Posterior cingulate gyrus (tissue), 11 donors: Measurements from ENCODE around the gene HTR1D.

Source experiments
- DNase-seq, 10 donors: peaks; one replicate each; pipeline versions ENCODE4 v3.0.0 to v3.0.0-alpha.2; 2020 to 2021; ENCODE audit warnings: mixed read lengths in 3 of 10
- intact Hi-C: fragments of 100-400 bp; cut with DNase I; formaldehyde crosslinking; loops from one replicate; pipeline ENCODE4 v1.15.1; 2023

HTR1D gene

DNA sequence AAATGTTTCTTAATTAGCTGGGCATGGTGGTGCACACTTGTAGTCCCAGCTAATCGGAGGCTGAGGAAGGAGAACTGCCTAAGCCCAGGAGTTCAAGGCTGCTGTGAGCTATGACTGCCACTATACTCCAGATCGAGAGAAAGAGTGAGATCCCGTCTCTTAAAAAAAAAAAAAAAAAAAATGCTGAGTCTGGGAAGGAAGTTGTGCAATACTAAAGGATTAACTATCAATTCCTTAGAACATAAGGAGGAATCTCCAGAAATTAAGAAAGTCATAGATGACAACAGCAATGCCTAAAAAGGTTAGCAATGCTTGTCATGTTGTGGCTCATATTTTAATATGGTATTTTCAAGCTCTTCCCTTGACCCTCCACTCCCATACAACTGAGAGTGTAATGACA is 53.9 kb downstream of the HTR1D start:
- intact Hi-C loops = no loop called here
- DNase-seq = no peak

GRCh38 chr1:23159963-23160877 is 57.1 kb downstream of the HTR1D start:
- DNase-seq = no peak
- intact Hi-C loops = no loop called here

DNA sequence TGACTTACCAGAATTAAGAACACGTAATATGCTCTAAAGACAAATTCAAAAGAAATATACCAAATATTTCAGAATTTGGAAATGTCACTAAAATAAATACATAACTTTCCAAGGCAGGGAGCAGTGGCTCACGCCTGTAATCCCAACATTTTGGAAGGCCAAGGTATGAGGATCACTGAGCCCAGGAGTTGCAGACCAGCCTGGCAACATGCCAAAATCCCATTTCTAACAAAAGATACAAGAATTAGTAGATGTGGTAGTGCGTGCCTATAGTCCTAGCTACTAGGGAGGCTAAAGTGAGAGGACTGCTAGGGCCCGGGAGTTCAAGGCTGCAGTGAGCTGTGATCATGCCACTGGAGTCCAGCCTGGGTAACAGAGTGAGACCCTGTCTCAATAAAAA is 60.4 kb downstream of the HTR1D start:
- intact Hi-C loops = no loop called here

DNA sequence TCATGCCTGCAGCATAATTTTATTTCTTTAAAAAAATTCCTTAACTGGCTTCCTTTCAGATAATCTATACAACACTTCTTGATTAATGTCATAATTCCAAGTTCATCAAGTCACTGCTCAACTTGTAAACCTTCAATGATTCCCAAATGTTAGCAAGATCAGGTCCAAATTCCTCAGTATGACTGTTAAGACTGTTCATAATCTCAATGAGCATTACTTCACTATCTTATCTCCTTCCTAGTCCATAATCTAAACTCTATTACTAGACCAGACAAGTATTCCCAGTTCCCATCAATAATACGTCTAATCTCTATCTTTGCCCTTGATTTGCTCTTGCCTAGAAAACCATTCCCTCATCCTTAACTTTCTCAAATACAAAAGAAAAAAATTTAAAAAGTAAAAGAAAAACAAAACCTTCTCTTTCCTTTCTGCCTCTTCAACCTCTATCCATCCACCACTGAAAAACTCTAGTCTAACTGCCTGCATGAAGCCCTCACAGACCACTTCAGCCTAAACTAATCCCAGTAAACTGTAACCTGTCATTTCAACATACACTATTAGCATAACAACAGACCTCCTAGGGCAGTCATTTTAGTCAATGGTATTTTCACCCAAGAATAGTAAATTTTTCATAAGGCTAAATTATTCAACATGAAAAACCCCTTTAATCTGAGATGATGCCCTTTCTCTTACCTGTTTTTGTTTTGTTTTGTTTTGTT is 64.2 kb downstream of the HTR1D start:
- intact Hi-C loops = no loop called here
- no peak for DNase-seq

More for the DNA sequence above, 60.4 kb downstream of the HTR1D start:
- no peak for DNase-seq

GRCh38 chr1:23150742-23151141 is 66.6 kb downstream of the HTR1D start:
- intact Hi-C loops = no loop called here
- no peak for DNase-seq

- intact Hi-C loops = no loop called here
- DNase-seq = no peak
Measured at GRCh38 chr1:23150125-23150524, 67.2 kb downstream of the HTR1D start.

DNA sequence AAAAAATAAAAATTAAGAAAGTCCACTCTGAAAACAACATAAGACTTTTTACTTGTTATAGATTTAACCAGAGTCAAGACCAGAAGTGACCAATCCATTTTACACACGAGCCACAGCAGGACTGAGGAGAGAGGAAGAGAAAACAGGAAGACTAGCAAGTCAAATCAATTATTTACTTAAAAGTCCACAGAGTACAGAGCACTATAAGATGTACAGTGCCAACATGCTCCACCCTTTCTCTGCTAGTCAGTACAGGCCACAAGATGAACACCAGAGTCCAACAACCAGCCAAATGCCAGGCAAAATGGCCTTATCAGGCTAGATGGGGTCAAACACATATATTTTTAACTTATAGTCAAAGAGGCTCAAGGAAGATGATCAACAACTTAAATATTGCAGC is 68.2 kb downstream of the HTR1D start:
- intact Hi-C loops = no loop called here
- no peak for DNase-seq

DNA sequence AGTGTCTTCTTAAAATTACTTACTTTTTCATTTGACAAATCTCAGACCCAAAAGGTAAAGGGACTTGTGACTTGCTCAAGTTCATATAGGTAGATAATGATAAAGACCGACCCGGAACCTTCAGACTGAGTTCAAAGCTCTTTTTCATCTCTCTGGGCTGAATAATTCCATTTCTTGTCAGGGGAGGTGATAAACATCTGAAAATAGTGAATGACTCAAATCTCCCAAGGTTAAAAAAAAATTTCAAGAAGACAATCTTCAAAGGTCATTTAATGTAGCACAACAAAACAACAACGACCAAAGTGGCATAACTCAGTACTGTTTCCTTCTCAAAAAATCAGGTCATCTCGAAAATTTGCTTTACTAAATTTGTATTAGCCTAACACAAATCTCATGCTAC is 69.2 kb downstream of the HTR1D start:
- no peak for DNase-seq
- intact Hi-C loops = no loop called here
